Measurements from ENCODE around the gene AMOTL2.
A peak's percentile ranks its signal among the peaks of the same experiment; 100 is the strongest.

Gene AMOTL2

DNA sequence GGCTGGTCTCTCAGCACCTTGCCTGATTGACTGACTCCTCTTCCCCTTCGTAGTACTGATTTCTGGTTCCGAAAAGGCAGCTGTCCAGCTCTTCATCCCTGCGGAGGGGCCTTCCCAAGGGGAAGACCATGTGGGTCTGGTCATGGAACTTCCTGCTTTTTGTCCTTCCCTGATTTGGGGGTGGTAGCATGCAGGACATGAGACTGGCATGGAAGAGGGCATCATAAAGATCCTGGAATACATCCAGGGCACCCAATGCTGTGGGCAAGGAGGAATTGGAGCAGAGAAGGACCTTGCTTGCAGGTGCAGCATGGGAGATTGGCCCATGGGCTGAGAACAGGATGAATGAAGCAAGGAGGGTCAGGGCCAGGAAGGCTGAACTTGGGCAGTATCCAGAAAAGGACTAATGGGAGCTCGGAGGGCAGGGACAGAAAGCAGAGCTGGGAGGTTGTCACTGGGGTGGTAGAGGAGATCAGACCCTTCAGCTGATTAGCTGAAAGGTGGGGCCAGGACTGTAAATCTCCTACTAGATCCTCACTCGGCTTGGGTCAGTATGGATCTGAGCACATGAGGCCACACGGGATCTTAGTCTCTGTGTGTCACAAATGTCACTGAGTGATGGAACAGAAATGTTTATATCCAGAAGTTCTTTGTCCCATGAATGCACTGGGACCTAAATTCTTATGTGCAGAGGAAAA lies 59.5 kb downstream of the AMOTL2 start:
- DNase-seq (ENCODE audit: low read depth): no peak

- no peak for DNase-seq (ENCODE audit: low read depth)
Measured at GRCh38 chr3:134313847-134314587, 60.2 kb downstream of the AMOTL2 start.

- DNase-seq (ENCODE audit: low read depth): no peak
Measured at GRCh38 chr3:134312873-134313846, 61.1 kb downstream of the AMOTL2 start.

GRCh38 chr3:134312072-134312872 lies 62.0 kb downstream of the AMOTL2 start:
- no peak for DNase-seq (ENCODE audit: low read depth)

GRCh38 chr3:134311693-134312071 lies 62.6 kb downstream of the AMOTL2 start:
- DNase-seq (ENCODE audit: low read depth): no peak

DNA sequence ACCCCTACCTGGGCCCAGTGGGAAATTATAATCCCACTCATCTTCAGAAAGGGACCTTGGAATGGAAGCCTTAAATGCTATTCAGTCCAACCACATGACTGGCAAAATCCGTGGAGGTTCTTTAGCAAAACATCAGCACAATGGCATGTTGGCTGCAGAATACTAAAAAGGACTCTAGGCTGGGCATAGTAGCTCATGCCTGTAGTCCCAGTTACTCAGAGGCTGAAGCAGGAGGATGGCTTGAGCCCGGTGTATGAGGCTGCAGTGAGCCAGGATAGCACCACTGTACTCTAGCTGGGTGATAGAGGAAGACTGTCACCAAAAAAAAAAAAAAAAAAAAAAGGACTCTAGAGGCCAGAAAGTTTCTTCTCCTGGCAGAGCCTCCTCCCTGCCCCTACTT lies 63.0 kb downstream of the AMOTL2 start:
- DNase-seq (ENCODE audit: low read depth): no peak

- no peak for DNase-seq (ENCODE audit: low read depth)
Measured at GRCh38 chr3:134309987-134310700, 64.1 kb downstream of the AMOTL2 start.

DNA sequence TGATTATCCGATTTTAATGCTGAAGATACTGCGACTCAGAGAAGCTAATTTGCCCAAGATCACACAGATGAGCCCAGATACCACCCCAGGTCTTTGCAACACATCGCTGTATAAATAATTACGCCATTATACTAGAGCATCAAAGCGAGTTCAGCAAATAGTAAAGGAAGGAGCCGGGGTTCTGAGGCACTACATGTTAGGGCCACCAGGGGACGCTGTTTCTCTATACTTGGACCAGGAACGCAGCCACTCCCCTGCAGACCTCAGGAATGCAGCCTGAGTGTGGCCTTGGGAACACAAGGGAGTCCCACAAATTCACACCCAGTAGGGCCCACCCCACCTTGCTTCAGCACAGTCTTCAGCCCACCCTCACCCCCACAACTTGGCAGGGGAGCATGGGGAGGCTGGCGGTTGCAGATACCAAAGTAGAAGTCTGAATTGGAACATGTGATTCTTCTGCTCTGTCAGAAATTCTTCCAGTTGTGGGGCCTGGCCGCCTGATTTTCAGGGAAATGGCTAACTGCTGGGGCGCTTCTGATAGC lies 65.8 kb downstream of the AMOTL2 start:
- DNase-seq (ENCODE audit: low read depth): peak; percentile 68

DNA sequence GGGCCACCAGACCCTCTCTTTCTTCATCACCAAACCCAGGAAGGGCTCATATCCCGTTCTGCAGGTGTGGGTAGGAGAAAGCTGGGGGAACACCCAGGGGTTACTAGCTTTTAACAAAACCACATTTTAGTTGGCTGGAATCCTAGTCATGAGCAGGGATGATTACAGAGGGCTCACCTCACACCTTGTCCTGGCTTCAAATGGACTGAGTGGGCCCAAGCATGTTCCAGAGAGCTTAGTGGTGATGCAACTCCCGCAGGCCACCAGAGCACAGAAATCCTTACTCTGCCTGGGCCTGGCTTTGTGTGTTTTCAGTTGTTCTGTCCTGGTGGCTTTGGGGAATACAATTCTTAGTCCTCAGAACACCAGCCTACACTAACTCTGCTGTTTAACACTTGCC lies 66.8 kb downstream of the AMOTL2 start:
- no peak for DNase-seq (ENCODE audit: low read depth)

DNA sequence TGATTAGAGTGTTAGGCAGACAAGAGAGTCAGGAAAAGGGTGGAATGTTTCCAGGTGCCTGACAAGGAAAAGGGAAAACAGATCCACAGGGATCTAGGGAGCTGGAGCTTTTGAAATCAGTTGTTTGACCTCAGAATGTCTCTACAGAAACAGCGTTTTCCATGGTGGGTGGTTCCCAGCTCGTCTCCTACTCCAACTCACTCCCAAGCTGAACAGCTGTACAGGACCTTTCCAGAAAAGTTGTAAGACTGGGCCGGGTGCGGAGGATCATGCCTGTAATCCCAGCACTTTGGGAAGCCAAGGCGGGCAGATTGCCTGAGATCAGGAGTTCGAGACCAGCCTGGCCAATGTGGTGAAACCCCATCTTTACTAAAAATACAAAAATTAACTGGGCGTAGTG lies 67.9 kb downstream of the AMOTL2 start:
- DNase-seq (ENCODE audit: low read depth): no peak

Data from activated T-cell treated with anti-CD3 and anti-CD28 coated beads for 24 hours (primary cell).